HepG2 (cell line): Measurements from ENCODE around the gene SORBS2. TPM values are rescaled to one million over a fixed set of nuclear protein-coding genes. Genes with fewer than 3 reads are reported as not detected.
"Not testable (repeated sequence)": the region's sequence is repeated elsewhere in the genome, so short reads cannot be mapped to it uniquely, and the experiment has no call there.

Experiments
- ATAC-seq: fragments of 200-7000 bp; cut with Tn5 transposase; 3 replicates; pipeline ENCODE4 v1.9.1; 2020; ENCODE audit warnings: mild to moderate bottlenecking, moderate library complexity
- BruUV-seq: library from RNA; stranded (reverse); fragments of 400-500 nt; replicated peaks from 2 replicates; lab custom pipeline; 2021; lab: Mats Ljungman, UMichigan
- CTCF ChIA-PET: fragments of 300-600 bp; formaldehyde crosslinking; extraction: SDS; loops from one replicate; lab custom pipeline; 2021; ENCODE audit warnings: low total read pairs, inconsistent platforms, low intra/inter-chr PET ratio; lab: Yijun Ruan, JAX
- POLR2A ChIA-PET: fragments of 350-600 bp; sonication (Branson Sonifier 250); formaldehyde crosslinking; loops from one replicate; lab custom pipeline; 2020; ENCODE audit warnings: antibody characterized with exemption, inconsistent platforms; lab: Yijun Ruan, JAX
- DNase-seq: peaks from one replicate; pipeline ENCODE4 v3.0.0-alpha.2; 2015; ENCODE audit warnings: low spot score
- FAIRE-seq: peaks from 3 replicates; lab custom pipeline; 2011; peaks lifted over from hg19 to GRCh38; lab: Jason Lieb, UNC
- H2AFZ ChIP-seq: one replicate; pipeline ENCODE4 v1.6.1; 2011; ENCODE audit warnings: low read length, inconsistent platforms
- H3K27ac ChIP-seq: fragments of 300-600 bp; 3 replicates; pipeline ENCODE4 v1.8.0; 2011; ENCODE audit warnings: mixed run types, mild to moderate bottlenecking, mixed read lengths, low read length, inconsistent platforms; ENCODE audit not compliant: insufficient read depth; ENCODE audit errors: extremely low read length
- H3K27me3 ChIP-seq, 2 experiments: fragments of 200-600 bp in 1 of 2; 2 replicates in 1 of 2; 3 replicates in 1 of 2; pipeline versions ENCODE4 v1.6.0 to v1.8.0; 2011; ENCODE audit warnings: low read length in 2 of 2, mild to moderate bottlenecking in 2 of 2, moderate library complexity in 2 of 2, inconsistent platforms in 1 of 2; ENCODE audit not compliant: insufficient read depth in 2 of 2, control insufficient read depth in 1 of 2
- H3K36me3 ChIP-seq, 2 experiments: fragments of 200-600 bp in 1 of 2; replicated peaks in 1 of 2; 2 replicates in 1 of 2; 3 replicates in 1 of 2; pipeline versions ENCODE4 v1.5.1 to v1.8.0; 2011; ENCODE audit warnings: low read length in 2 of 2, inconsistent platforms in 1 of 2; ENCODE audit not compliant: insufficient read depth in 2 of 2, control insufficient read depth in 1 of 2
- H3K4me1 ChIP-seq: 2 replicates; pipeline ENCODE4 v1.5.1; 2012; ENCODE audit warnings: low read length, inconsistent platforms; ENCODE audit not compliant: insufficient read depth
- H3K4me2 ChIP-seq: 2 replicates; pipeline ENCODE4 v1.6.0; 2011; ENCODE audit warnings: low read depth, low read length, inconsistent platforms
- H3K4me3 ChIP-seq, 3 experiments: fragments of 200-600 bp in 1 of 3; sonication (generic), shearing (Covaris generic) in 1 of 3; replicated peaks in 1 of 3; 2 replicates each; pipeline ENCODE4 v1.5.1; 2011 to 2016; ENCODE audit warnings: low read length in 3 of 3, inconsistent platforms in 2 of 3, low read depth in 2 of 3, mild to moderate bottlenecking in 2 of 3, control low read depth in 1 of 3, mixed read lengths in 1 of 3; ENCODE audit not compliant: insufficient read depth in 1 of 3
- H3K79me2 ChIP-seq: one replicate; pipeline ENCODE4 v1.6.1; 2011; ENCODE audit warnings: low read length, inconsistent platforms; ENCODE audit not compliant: insufficient read depth
- H3K9ac ChIP-seq: 2 replicates; pipeline ENCODE4 v1.6.0; 2011; ENCODE audit warnings: mild to moderate bottlenecking, low read depth, low read length, inconsistent platforms; ENCODE audit not compliant: insufficient read depth
- H3K9me3 ChIP-seq: 2 replicates; pipeline ENCODE4 v1.5.1; 2012; ENCODE audit warnings: mild to moderate bottlenecking, low read length
- H4K20me1 ChIP-seq: 2 replicates; pipeline ENCODE4 v1.6.0; 2011; ENCODE audit warnings: inconsistent platforms, mild to moderate bottlenecking, low read length, moderate library complexity; ENCODE audit not compliant: insufficient read depth
- HNRNPK ChIP-seq: fragments of 200-400 bp; formaldehyde crosslinking; IDR thresholded peaks from 2 replicates; pipeline ENCODE4 v1.6.1; 2018; ENCODE audit warnings: low read length, low read depth, moderate library complexity, mild to moderate bottlenecking; ENCODE audit not compliant: poor library complexity, severe bottlenecking
- HNRNPL ChIP-seq: fragments of 200-400 bp; formaldehyde crosslinking; IDR thresholded peaks from 2 replicates; pipeline ENCODE4 v1.6.1; 2017; ENCODE audit warnings: mild to moderate bottlenecking, low read depth, low read length
- MTA3 ChIP-seq: sonication (generic); formaldehyde crosslinking; IDR thresholded peaks from 2 replicates; pipeline ENCODE4 v1.4.0; 2020; ENCODE audit warnings: missing genetic modification reagents
- MXI1 ChIP-seq: IDR thresholded peaks from 3 replicates; pipeline ENCODE4 v1.6.1; 2012; ENCODE audit warnings: low read depth, low read length, inconsistent platforms, borderline replicate concordance
- NFIB ChIP-seq: sonication (generic); formaldehyde crosslinking; IDR thresholded peaks from 2 replicates; pipeline ENCODE4 v1.9.0; 2021; ENCODE audit warnings: missing genetic modification reagents, mild to moderate bottlenecking, borderline replicate concordance
- NFKBIZ ChIP-seq: IDR thresholded peaks from 2 replicates; pipeline ENCODE4 v1.6.1; 2018; ENCODE audit warnings: missing genetic modification reagents, missing compliant biosample characterization
- SRSF9 ChIP-seq: fragments of 200-400 bp; formaldehyde crosslinking; IDR thresholded peaks from 2 replicates; pipeline ENCODE4 v1.6.1; 2018; ENCODE audit warnings: borderline replicate concordance, mild to moderate bottlenecking, low read depth, low read length; ENCODE audit not compliant: insufficient read depth, poor library complexity, severe bottlenecking
- TBL1XR1 ChIP-seq: fragments of 150-350 bp; IDR thresholded peaks from 2 replicates; pipeline ENCODE4 v1.6.1; 2014; ENCODE audit warnings: borderline replicate concordance, low read length; ENCODE audit not compliant: partially characterized antibody
- TBP ChIP-seq: sonication (generic); formaldehyde crosslinking; IDR thresholded peaks from 2 replicates; pipeline ENCODE4 v1.5.0; 2020; ENCODE audit warnings: missing genetic modification reagents
- TRIM24 ChIP-seq: sonication (generic); formaldehyde crosslinking; IDR thresholded peaks from 2 replicates; pipeline ENCODE4 v1.8.0; 2022; ENCODE audit warnings: mild to moderate bottlenecking, missing genetic modification reagents
- ZHX2 ChIP-seq, 2 experiments: sonication (generic) in 1 of 2; formaldehyde crosslinking in 1 of 2; IDR thresholded peaks; 2 replicates each; pipeline versions ENCODE4 v1.6.1 to v1.9.0; 2014 to 2022; ENCODE audit warnings: antibody characterized with exemption in 1 of 2, borderline replicate concordance in 1 of 2, inconsistent platforms in 1 of 2, low read depth in 1 of 2, missing genetic modification reagents in 1 of 2
- ZNF446 ChIP-seq: sonication (generic); formaldehyde crosslinking; IDR thresholded peaks from 2 replicates; pipeline ENCODE4 v1.5.0; 2020; ENCODE audit warnings: mild to moderate bottlenecking, missing genetic modification reagents
- ZNF615 ChIP-seq: sonication (generic); formaldehyde crosslinking; IDR thresholded peaks from 2 replicates; pipeline ENCODE4 v1.5.0; 2020; ENCODE audit warnings: mild to moderate bottlenecking, missing genetic modification reagents, borderline replicate concordance
- ZNF749 ChIP-seq: sonication (generic); formaldehyde crosslinking; IDR thresholded peaks from 2 replicates; pipeline ENCODE4 v1.8.0; 2022; ENCODE audit warnings: mild to moderate bottlenecking, missing genetic modification reagents, moderate library complexity, borderline replicate concordance
- WGBS: methylation state at CpG from one replicate; pipeline ENCODE4 v1.1.6; 2017; ENCODE audit warnings: low lambda C conversion rate; 5-methylcytosine and 5-hydroxymethylcytosine counted together
- in situ Hi-C: cut with HindIII; loops from 2 replicates; pipeline ENCODE4 v1.10.0; 2017; ENCODE audit warnings: low pct_unique_long_range_greater_than_20kb; ENCODE audit not compliant: extremely low pct_ligation_motif_present
- intact Hi-C: fragments of 100-400 bp; cut with micrococcal nuclease; formaldehyde crosslinking; loops from one replicate; pipeline ENCODE4 v1.10.0; 2022; ENCODE audit not compliant: unreplicated experiment
- polyA plus RNA-seq, 8 experiments: library from polyadenylated mRNA; depleted of rRNA in 3 of 8; stranded (reverse) in 7 of 8; unstranded in 1 of 8; fragments of >200 nt; fragmentation: Illumina TruSeq in 4 of 8; extraction: Trizol in 4 of 8; gene quantifications; 2 replicates each; pipeline versions ENCODE4 v1.2.1 to v1.2.3, GENCODE V29; 2011 to 2016; ENCODE audit warnings: low read depth in 4 of 8, missing spikeins in 1 of 8, mixed read lengths in 1 of 8; ENCODE audit not compliant: insufficient read depth in 1 of 8
- total RNA-seq, 5 experiments: library from RNA; depleted of rRNA; stranded (reverse); fragments of >200 nt; fragmentation: Illumina TruSeq; extraction: Trizol; gene quantifications; 2 replicates each; pipeline ENCODE4 v1.2.3, GENCODE V29; 2016; ENCODE audit warnings: low read depth in 1 of 5

Gene SORBS2
- total and polyA plus RNA-seq, 2 of the 13 experiments (the other 11 are each of a cell fraction or from before 2014, with no cell fraction given): 25.0 to 80.5 TPM

GRCh38 chr4:185859111-185859510 is 47.1 kb upstream of the SORBS2 start (continued):
- TF ChIP-seq ZHX2 (IDR thresholded peaks at IDR 0.05; ENCODE audit: low read depth) (no peak), ZHX2 (CRISPR knock-in tag; IDR thresholded peaks at IDR 0.05; ENCODE audit: borderline replicate concordance) (no peak), SRSF9 (no peak), ZNF615 (no peak), TRIM24 (no peak), ZNF749 (CRISPR knock-in tag) (no peak), NFIB (CRISPR knock-in tag) (no peak), TBP (CRISPR knock-in tag) (no peak), NFKBIZ (no peak), MTA3 (CRISPR knock-in tag) (no peak), HNRNPK (no peak), HNRNPL (no peak), TBL1XR1 (no peak), ZNF446 (CRISPR knock-in tag) (no peak), MXI1 (no peak)

- FAIRE-seq, CTCF ChIA-PET, ATAC-seq, H2AFZ ChIP-seq, H3K36me3 ChIP-seq, BruUV-seq, H4K20me1 ChIP-seq, H3K4me2 ChIP-seq, H3K27ac ChIP-seq, intact Hi-C loops, in situ Hi-C loops, H3K79me2 ChIP-seq, H3K27me3 ChIP-seq, H3K9ac ChIP-seq, DNase-seq, H3K4me3 ChIP-seq, H3K4me1 ChIP-seq, POLR2A ChIA-PET: not testable (repeated sequence)
- peaks cover 12% of the 10 kb centered on the region; the same call in 1 of the 2 replicates for H3K9me3 ChIP-seq
- no CpG with 5 or more reads among the region's 4 CpGs for WGBS
Observed at GRCh38 chr4:185857561-185857960, 45.6 kb upstream of the SORBS2 start.
